Lung (tissue), 12 donors: Measurements from ENCODE around the gene KCNT1. TPM values are rescaled to one million over a fixed set of nuclear protein-coding genes. Genes with fewer than 3 reads are reported as not detected.

Experiments used
- ATAC-seq: fragments of 200-7000 bp; cut with Tn5 transposase; one replicate; pipeline ENCODE4 v1.9.1; 2020; ENCODE audit warnings: moderate number of reproducible peaks; ENCODE audit not compliant: insufficient read depth, low FRiP score
- DNase-seq, 3 donors: peaks; one replicate each; pipeline ENCODE4 v3.0.0-alpha.2; 2013 to 2017
- H3K27ac ChIP-seq, 2 donors: one replicate each; pipeline ENCODE4 v1.5.1; 2013; ENCODE audit warnings: mild to moderate bottlenecking in 2 of 2, moderate library complexity in 2 of 2, control low read depth in 1 of 2, inconsistent platforms in 1 of 2, low read depth in 1 of 2, low read length in 1 of 2
- H3K27me3 ChIP-seq, 3 donors: one replicate each; pipeline ENCODE4 v1.5.1; 2013; ENCODE audit warnings: low read length in 2 of 3; ENCODE audit not compliant: control insufficient read depth in 3 of 3, insufficient read depth in 3 of 3
- H3K36me3 ChIP-seq, 4 donors: one replicate each; pipeline ENCODE4 v1.5.1; 2013; ENCODE audit warnings: low read length in 4 of 4, mild to moderate bottlenecking in 1 of 4, moderate library complexity in 1 of 4; ENCODE audit not compliant: control insufficient read depth in 4 of 4, insufficient read depth in 4 of 4
- H3K4me1 ChIP-seq, 5 donors: one replicate each; pipeline ENCODE4 v1.5.1; 2013; ENCODE audit warnings: low read length in 5 of 5, mild to moderate bottlenecking in 2 of 5, moderate library complexity in 1 of 5; ENCODE audit not compliant: control insufficient read depth in 5 of 5, insufficient read depth in 5 of 5
- H3K4me3 ChIP-seq: one replicate; pipeline ENCODE4 v1.5.1; 2013; ENCODE audit warnings: mild to moderate bottlenecking, control low read depth, moderate library complexity
- H3K9ac ChIP-seq, 2 donors: one replicate each; pipeline ENCODE4 v1.5.1; 2013; ENCODE audit warnings: low read length in 2 of 2, control low read depth in 1 of 2; ENCODE audit not compliant: insufficient read depth in 1 of 2
- H3K9me3 ChIP-seq, 4 donors: one replicate each; pipeline ENCODE4 v1.5.1; 2013; ENCODE audit warnings: low read length in 3 of 4, mild to moderate bottlenecking in 1 of 4, moderate library complexity in 1 of 4; ENCODE audit not compliant: control insufficient read depth in 4 of 4, insufficient read depth in 3 of 4
- CTCF ChIP-seq: IDR thresholded peaks from 2 replicates; pipeline ENCODE4 v1.5.1; 2012; ENCODE audit warnings: mild to moderate bottlenecking; ENCODE audit errors: control extremely low read depth, extremely low read depth
- WGBS, 2 donors: extraction: QIAGEN DNeasy Blood & Tissue Kit; methylation state at CpG; one replicate each; pipeline ENCODE4 v1.1.7; 2013; 5-methylcytosine and 5-hydroxymethylcytosine counted together
- polyA plus RNA-seq, 2 donors: library from polyadenylated mRNA; stranded (reverse); fragments of 200-250 nt; gene quantifications; one replicate each; pipeline ENCODE4 v1.2.1, GENCODE V29; 2013
- total RNA-seq, 2 donors: library from RNA; depleted of rRNA in 1 of 2; stranded (reverse); fragments of >200 nt in 1 of 2; gene quantifications; one replicate each; pipeline ENCODE4 v1.2.1, GENCODE V29; 2014 to 2021
- donor health status: control.
- donor health status: control.
- donor health status: Bipolar disorder and iron deficiency.
- donor health status: healthy.
- donor health status: DM: yes; HTN: yes; CAD: no.

The KCNT1 gene
- total and polyA plus RNA-seq, 4 donors: 0.06 to 0.28 (median 0.11) TPM

- no peak overlapping the region for H3K27ac ChIP-seq
- no peak for ATAC-seq
- 90 to 91% methylated on average over 3 of the region's 3 CpGs for WGBS, 2 donors
Observed at GRCh38 chr9:135833864-135834263, 131.9 kb downstream of the KCNT1 start.

GRCh38 chr9:135835131-135835530, 133.1 kb downstream of the KCNT1 start:
- WGBS, 2 donors: 94 to 95% methylated on average over 10 of the region's 10 CpGs
- peaks cover 0 to 2% (median 0%) of the 10 kb centered on the region in 5 donors for H3K4me1 ChIP-seq
- DNase-seq (no peak), ATAC-seq (no peak)
- H3K36me3 ChIP-seq: peaks cover 0 to 15% (median 5%) of the 10 kb centered on the region in 4 donors
- peaks cover 0 to 10% (median 3%) of the 10 kb centered on the region in 4 donors for H3K9me3 ChIP-seq
- no peak overlapping the region for H3K4me3 ChIP-seq
- no peak overlapping the region for H3K9ac ChIP-seq
- no peak overlapping the region for H3K27ac ChIP-seq
- TF ChIP-seq CTCF: no peak
- H3K27me3 ChIP-seq: no peaks in the 10 kb centered on the region

More at GRCh38 chr9:135833864-135834263, 131.9 kb downstream of the KCNT1 start:
- no peaks in the 10 kb centered on the region for H3K27me3 ChIP-seq
- H3K4me3 ChIP-seq: no peak overlapping the region
- H3K9me3 ChIP-seq: peaks cover 0 to 10% (median 3%) of the 10 kb centered on the region in 4 donors
- H3K4me1 ChIP-seq: no peaks in the 10 kb centered on the region
- no peak overlapping the region for H3K9ac ChIP-seq
- peaks cover 0 to 16% (median 5%) of the 10 kb centered on the region in 4 donors for H3K36me3 ChIP-seq
- no peak for DNase-seq
- TF ChIP-seq CTCF: no peak

- 97 to 98% methylated on average over 11 of the region's 11 CpGs for WGBS, 2 donors
- H3K4me3 ChIP-seq: no peak overlapping the region
- peaks cover 0 to 8% (median 3%) of the 10 kb centered on the region in 4 donors for H3K9me3 ChIP-seq
- H3K9ac ChIP-seq: no peak overlapping the region
- peaks cover 0 to 15% (median 7%) of the 10 kb centered on the region in 4 donors for H3K36me3 ChIP-seq
- H3K4me1 ChIP-seq: peaks cover 0 to 4% (median 0%) of the 10 kb centered on the region in 5 donors
- H3K27ac ChIP-seq: no peak overlapping the region
- H3K27me3 ChIP-seq: no peaks in the 10 kb centered on the region
- ATAC-seq (no peak), DNase-seq (no peak)
- TF ChIP-seq CTCF: no peak
Observed at GRCh38 chr9:135839516-135839915, 137.5 kb downstream of the KCNT1 start.

GRCh38 chr9:135840107-135840506, 138.1 kb downstream of the KCNT1 start:
- H3K27me3 ChIP-seq: no peaks in the 10 kb centered on the region
- peaks cover 0 to 7% (median 3%) of the 10 kb centered on the region in 4 donors for H3K9me3 ChIP-seq
- ATAC-seq (no peak), DNase-seq (no peak)
- TF ChIP-seq CTCF: no peak
- WGBS, 2 donors: 92 to 95% methylated on average over 9 of the region's 9 CpGs
- no peak overlapping the region for H3K9ac ChIP-seq
- H3K4me3 ChIP-seq: no peak overlapping the region
- H3K36me3 ChIP-seq: peaks cover 0 to 15% (median 6%) of the 10 kb centered on the region in 4 donors
- peaks cover 0 to 4% (median 0%) of the 10 kb centered on the region in 5 donors for H3K4me1 ChIP-seq
- H3K27ac ChIP-seq: no peak overlapping the region
